Measurements from ENCODE around the gene PYY. TPM values are rescaled to one million over a fixed set of nuclear protein-coding genes. Genes with fewer than 3 reads are reported as not detected.
A peak's percentile ranks its signal among the peaks of the same experiment; 100 is the strongest.

The PYY gene
- total and polyA plus RNA-seq, 7 donors, result not detected

- DNase-seq (peak; percentile 48 to 64), ATAC-seq (peak in 2 of 4 donors; percentile 58 to 61)
- intact Hi-C loops (cut with DNase I), result no loop called here
- H3K9me3 ChIP-seq, result no peaks in the 10 kb centered on the region
- peak overlapping the region; percentile 44 for H3K4me3 ChIP-seq
- no peaks in the 10 kb centered on the region for H3K36me3 ChIP-seq (ENCODE audit: insufficient read depth in 1 of 2, low read depth in 1 of 2)
- no peak overlapping the region for H3K27ac ChIP-seq
- WGBS, 3 donors, result 14 to 17% (median 15%) methylated on average over 42 to 43 of the region's 43 CpGs
- TF ChIP-seq, protein P1, sequence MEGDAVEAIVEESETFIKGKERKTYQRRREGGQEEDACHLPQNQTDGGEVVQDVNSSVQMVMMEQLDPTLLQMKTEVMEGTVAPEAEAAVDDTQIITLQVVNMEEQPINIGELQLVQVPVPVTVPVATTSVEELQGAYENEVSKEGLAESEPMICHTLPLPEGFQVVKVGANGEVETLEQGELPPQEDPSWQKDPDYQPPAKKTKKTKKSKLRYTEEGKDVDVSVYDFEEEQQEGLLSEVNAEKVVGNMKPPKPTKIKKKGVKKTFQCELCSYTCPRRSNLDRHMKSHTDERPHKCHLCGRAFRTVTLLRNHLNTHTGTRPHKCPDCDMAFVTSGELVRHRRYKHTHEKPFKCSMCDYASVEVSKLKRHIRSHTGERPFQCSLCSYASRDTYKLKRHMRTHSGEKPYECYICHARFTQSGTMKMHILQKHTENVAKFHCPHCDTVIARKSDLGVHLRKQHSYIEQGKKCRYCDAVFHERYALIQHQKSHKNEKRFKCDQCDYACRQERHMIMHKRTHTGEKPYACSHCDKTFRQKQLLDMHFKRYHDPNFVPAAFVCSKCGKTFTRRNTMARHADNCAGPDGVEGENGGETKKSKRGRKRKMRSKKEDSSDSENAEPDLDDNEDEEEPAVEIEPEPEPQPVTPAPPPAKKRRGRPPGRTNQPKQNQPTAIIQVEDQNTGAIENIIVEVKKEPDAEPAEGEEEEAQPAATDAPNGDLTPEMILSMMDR (IDR thresholded peaks at IDR 0.05), result peak; percentile 38
- H3K4me1 ChIP-seq, result no peaks in the 10 kb centered on the region
- H3K27me3 ChIP-seq (ENCODE audit: insufficient read depth in 3 of 3, low read length in 2 of 3), result peaks cover 0 to 34% (median 2%) of the 10 kb centered on the region in 3 donors
Measured at GRCh38 chr17:43917348-43918025, 36.3 kb downstream of the PYY start.

DNA sequence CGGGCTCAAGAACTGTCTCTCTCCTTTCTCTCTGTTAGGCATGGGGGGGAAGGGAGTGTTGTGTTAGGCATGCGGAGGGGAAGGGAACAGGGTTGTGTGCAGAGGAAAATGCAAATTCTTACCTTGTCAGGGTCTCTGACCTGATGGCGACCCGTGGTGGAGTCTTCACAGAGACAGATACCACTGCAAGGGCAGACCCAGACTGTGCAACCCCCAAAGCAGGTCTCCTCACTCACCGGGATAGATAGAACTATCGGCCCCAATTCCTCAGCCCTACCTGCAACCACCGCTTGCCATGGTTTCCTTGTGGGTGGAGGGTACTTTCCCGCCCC is 36.8 kb downstream of the PYY start:
- Histone ChIP-seq H3K27me3 (ENCODE audit: insufficient read depth in 3 of 3, low read length in 2 of 3) (peaks cover 0 to 34% (median 2%) of the 10 kb centered on the region in 3 donors), H3K27ac (no peak overlapping the region), H3K9me3 (no peaks in the 10 kb centered on the region), H3K36me3 (ENCODE audit: insufficient read depth in 1 of 2, low read depth in 1 of 2) (no peaks in the 10 kb centered on the region), H3K4me1 (no peaks in the 10 kb centered on the region), H3K4me3 (peak overlapping the region; percentile 44)
- TF ChIP-seq, protein P1 (IDR thresholded peaks at IDR 0.05), result no peak
- DNase-seq, result peak in 1 of 2 donors; percentile 0
- WGBS, 3 donors, result 71 to 75% (median 75%) methylated on average over 8 of the region's 8 CpGs
- intact Hi-C loops (cut with DNase I), result no loop called here
- ATAC-seq, result no peak

DNA sequence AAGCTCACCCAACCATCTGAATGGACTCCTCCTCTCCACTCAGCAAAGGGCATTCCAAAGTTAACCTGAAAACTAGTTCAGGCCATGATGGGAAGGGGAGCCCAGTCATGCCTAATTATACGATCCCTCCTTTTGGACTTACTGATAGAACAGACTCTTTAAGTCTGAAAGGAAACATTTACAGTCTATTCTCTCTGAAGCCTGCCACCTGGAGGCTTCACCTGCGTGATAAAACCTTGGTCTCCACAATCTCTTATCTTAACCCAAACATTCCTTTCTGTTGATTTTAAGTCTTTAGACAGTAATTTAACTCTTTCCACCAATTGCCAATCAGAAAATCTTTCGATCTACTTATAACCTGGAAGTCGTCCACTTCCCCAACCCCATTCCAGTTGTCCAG is 37.4 kb downstream of the PYY start:
- TF ChIP-seq, protein P1 (IDR thresholded peaks at IDR 0.05), result no peak
- no peak overlapping the region for H3K27ac ChIP-seq
- no peak for ATAC-seq
- no peaks in the 10 kb centered on the region for H3K36me3 ChIP-seq (ENCODE audit: insufficient read depth in 1 of 2, low read depth in 1 of 2)
- intact Hi-C loops (cut with DNase I), result no loop called here
- 75 to 82% (median 77%) methylated on average over 4 of the region's 4 CpGs for WGBS, 3 donors
- peaks cover 0 to 34% (median 2%) of the 10 kb centered on the region in 3 donors for H3K27me3 ChIP-seq (ENCODE audit: insufficient read depth in 3 of 3, low read length in 2 of 3)
- no peak for DNase-seq
- no peak overlapping the region for H3K4me3 ChIP-seq
- no peaks in the 10 kb centered on the region for H3K9me3 ChIP-seq
- no peaks in the 10 kb centered on the region for H3K4me1 ChIP-seq

GRCh38 chr17:43915559-43915958 is 38.2 kb downstream of the PYY start:
- WGBS, 3 donors, result 65 to 72% (median 69%) methylated on average over 3 of the region's 3 CpGs
- intact Hi-C loops (cut with DNase I), result no loop called here
- H3K27me3 ChIP-seq (ENCODE audit: insufficient read depth in 3 of 3, low read length in 2 of 3), result peaks cover 0 to 34% (median 2%) of the 10 kb centered on the region in 3 donors
- H3K9me3 ChIP-seq, result no peaks in the 10 kb centered on the region
- no peaks in the 10 kb centered on the region for H3K4me1 ChIP-seq
- no peak for DNase-seq
- no peaks in the 10 kb centered on the region for H3K36me3 ChIP-seq (ENCODE audit: insufficient read depth in 1 of 2, low read depth in 1 of 2)
- TF ChIP-seq, protein P1 (IDR thresholded peaks at IDR 0.05), result no peak
- ATAC-seq, result no peak
- no peak overlapping the region for H3K4me3 ChIP-seq
- no peak overlapping the region for H3K27ac ChIP-seq

DNA sequence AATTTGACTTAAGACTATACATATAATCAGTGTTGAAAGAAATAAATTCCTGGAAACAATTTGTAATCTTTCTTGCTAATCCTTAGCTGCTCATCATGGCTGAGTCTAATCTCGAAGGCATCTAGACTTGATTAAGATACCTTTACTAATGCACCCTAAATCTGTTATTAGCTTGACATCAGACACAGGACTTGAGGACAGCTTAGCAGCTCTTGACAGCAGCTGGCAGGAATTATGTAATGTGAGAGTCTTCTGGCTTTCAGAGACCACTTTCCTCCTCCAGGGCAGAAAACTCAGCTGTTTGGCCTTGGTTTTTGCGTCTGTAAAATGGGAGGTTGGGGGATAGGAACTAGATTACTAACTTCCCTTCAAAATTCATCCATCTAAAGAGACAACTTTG is 39.3 kb downstream of the PYY start:
- H3K4me3 ChIP-seq, result no peak overlapping the region
- ATAC-seq, result no peak
- H3K4me1 ChIP-seq, result no peaks in the 10 kb centered on the region
- no peaks in the 10 kb centered on the region for H3K9me3 ChIP-seq
- TF ChIP-seq, protein P1 (IDR thresholded peaks at IDR 0.05), result no peak
- H3K27me3 ChIP-seq (ENCODE audit: insufficient read depth in 3 of 3, low read length in 2 of 3), result peaks cover 0 to 34% (median 2%) of the 10 kb centered on the region in 3 donors
- DNase-seq, result no peak
- WGBS, 3 donors, result 29 to 33% (median 32%) methylated on average over 2 of the region's 2 CpGs
- intact Hi-C loops (cut with DNase I), result no loop called here
- H3K27ac ChIP-seq, result no peak overlapping the region
- H3K36me3 ChIP-seq (ENCODE audit: insufficient read depth in 1 of 2, low read depth in 1 of 2), result no peaks in the 10 kb centered on the region

Data from psoas muscle (tissue), 8 donors.